Endothelial cell of umbilical vein (primary cell): ENCODE measurements around the gene CDHR5. TPM values are rescaled to one million over a fixed set of nuclear protein-coding genes. Genes with fewer than 3 reads are reported as not detected.

ENCODE experiments used
- BruUV-seq: library from RNA; stranded (reverse); fragments of 400-500 nt; replicated peaks from 2 replicates; lab custom pipeline; 2021; lab: Mats Ljungman, UMichigan
- CTCF ChIA-PET: fragments of 300-600, 350-600 bp; sonication (Branson Sonifier 250); formaldehyde crosslinking; loops from one replicate; lab custom pipeline; 2021; ENCODE audit warnings: antibody characterized with exemption, inconsistent platforms; lab: Charles Lee
- POLR2A ChIA-PET: fragments of 300-600, 350-600 bp; sonication (Branson Sonifier 250); formaldehyde crosslinking; loops from one replicate; lab custom pipeline; 2021; ENCODE audit warnings: antibody characterized with exemption, inconsistent platforms; lab: Charles Lee
- DNase-seq: peaks from one replicate; pipeline ENCODE4 v3.0.0-alpha.2; 2011; ENCODE audit warnings: low read depth, low spot score
- FAIRE-seq: peaks from 2 replicates; lab custom pipeline; 2011; peaks lifted over from hg19 to GRCh38; lab: Jason Lieb, UNC
- H2AFZ ChIP-seq: 2 replicates; pipeline ENCODE4 v1.6.0; 2012; ENCODE audit warnings: low read depth, low read length, control low read depth, inconsistent platforms
- H3K27ac ChIP-seq: 2 replicates; pipeline ENCODE4 v1.5.1; 2011; ENCODE audit warnings: low read depth, mild to moderate bottlenecking, control low read depth, low read length, moderate library complexity; ENCODE audit not compliant: insufficient read depth
- H3K27me3 ChIP-seq, 2 experiments: 2 replicates each; pipeline versions ENCODE4 v1.6.0 to v1.6.1; 2011; ENCODE audit warnings: low read length in 2 of 2, mixed read lengths in 1 of 2; ENCODE audit not compliant: control insufficient read depth in 2 of 2, insufficient read depth in 2 of 2
- H3K36me3 ChIP-seq, 2 experiments: 2 replicates in 1 of 2; 3 replicates in 1 of 2; pipeline ENCODE4 v1.5.1; 2011; ENCODE audit warnings: low read length in 2 of 2, mild to moderate bottlenecking in 1 of 2, moderate library complexity in 1 of 2; ENCODE audit not compliant: control insufficient read depth in 2 of 2, insufficient read depth in 2 of 2; ENCODE audit errors: extremely low read depth in 1 of 2
- H3K4me1 ChIP-seq: 3 replicates; pipeline ENCODE4 v1.5.1; 2011; ENCODE audit warnings: mild to moderate bottlenecking, low read length; ENCODE audit not compliant: control insufficient read depth, insufficient read depth; ENCODE audit errors: extremely low read depth
- H3K4me2 ChIP-seq: 2 replicates; pipeline ENCODE4 v1.6.1; 2011; ENCODE audit warnings: low read length, control low read depth, mixed read lengths; ENCODE audit not compliant: insufficient read depth
- H3K4me3 ChIP-seq, 3 experiments: fragments of 200-600 bp in 1 of 3; sonication (generic), shearing (Covaris generic) in 1 of 3; replicated peaks in 1 of 3; 2 replicates each; pipeline ENCODE4 v1.5.1; 2011 to 2016; ENCODE audit warnings: control low read depth in 3 of 3, low read length in 3 of 3, mild to moderate bottlenecking in 2 of 3, inconsistent platforms in 1 of 3, low read depth in 1 of 3, moderate library complexity in 1 of 3; ENCODE audit not compliant: insufficient read depth in 1 of 3
- H3K79me2 ChIP-seq: 2 replicates; pipeline ENCODE4 v1.6.0; 2012; ENCODE audit warnings: low read length, inconsistent platforms; ENCODE audit not compliant: control insufficient read depth, insufficient read depth
- H3K9ac ChIP-seq: replicated peaks from 2 replicates; pipeline ENCODE3; 2011; ENCODE audit warnings: low read length, control low read depth; ENCODE audit not compliant: insufficient read depth; ENCODE audit errors: extremely low read depth
- H3K9me1 ChIP-seq: replicated peaks from 3 replicates; pipeline ENCODE4 v1.6.0; 2011; ENCODE audit warnings: mild to moderate bottlenecking, low read length; ENCODE audit not compliant: control insufficient read depth, insufficient read depth; ENCODE audit errors: extremely low read depth
- H3K9me3 ChIP-seq: replicated peaks from 2 replicates; pipeline ENCODE4 v1.5.1; 2012; ENCODE audit warnings: low read length, inconsistent platforms; ENCODE audit not compliant: control insufficient read depth, insufficient read depth
- H4K20me1 ChIP-seq: replicated peaks from 2 replicates; pipeline ENCODE3; 2011; ENCODE audit warnings: mild to moderate bottlenecking, low read length; ENCODE audit not compliant: control insufficient read depth, insufficient read depth; ENCODE audit errors: extremely low read depth
- EZH2 ChIP-seq: IDR thresholded peaks from 2 replicates; pipeline ENCODE4 v1.6.1; 2012; ENCODE audit warnings: borderline replicate concordance, low read depth, mild to moderate bottlenecking, moderate library complexity, low read length, inconsistent platforms; ENCODE audit not compliant: severe bottlenecking
- FOS ChIP-seq: IDR thresholded peaks from 2 replicates; pipeline ENCODE4 v1.6.1; 2011; ENCODE audit warnings: mild to moderate bottlenecking, low read length, moderate library complexity, borderline replicate concordance; ENCODE audit not compliant: insufficient read depth
- GATA2 ChIP-seq: IDR thresholded peaks from 2 replicates; pipeline ENCODE4 v1.7.0; 2011; ENCODE audit warnings: low read depth, mild to moderate bottlenecking, moderate library complexity, mixed read lengths, low read length; ENCODE audit not compliant: insufficient read length, insufficient read depth
- JUN ChIP-seq: IDR thresholded peaks from 2 replicates; pipeline ENCODE4 v1.6.1; 2011; ENCODE audit warnings: borderline replicate concordance, low read depth; ENCODE audit not compliant: insufficient read length, insufficient read depth
- MYC ChIP-seq: IDR thresholded peaks from one replicate; pipeline ENCODE4 v1.6.1; 2011; ENCODE audit warnings: mild to moderate bottlenecking, low read depth, low read length
- POLR2A ChIP-seq: IDR thresholded peaks from 2 replicates; pipeline ENCODE4 v1.6.1; 2012; ENCODE audit warnings: low read depth, mild to moderate bottlenecking, control low read depth, low read length
- POLR2AphosphoS5 ChIP-seq: IDR thresholded peaks from 2 replicates; pipeline ENCODE4 v1.6.1; 2012; ENCODE audit warnings: low read depth, mild to moderate bottlenecking, control low read depth, low read length, moderate library complexity; ENCODE audit not compliant: insufficient read depth
- dilution Hi-C: fragments of 300-500 bp; cut with MboI; formaldehyde crosslinking; loops from one replicate; pipeline ENCODE4 v1.15.0; 2019; ENCODE audit warnings: low sequenced_read_pairs; ENCODE audit not compliant: extremely low pct_ligation_motif_present
- intact Hi-C: fragments of 100-400 bp; cut with micrococcal nuclease; formaldehyde crosslinking; loops from one replicate; pipeline ENCODE4 v1.10.0; 2022
- polyA plus RNA-seq, 4 experiments: library from polyadenylated mRNA; depleted of rRNA in 3 of 4; stranded (reverse) in 3 of 4; unstranded in 1 of 4; fragments of >200 nt; gene quantifications; 2 replicates each; pipeline versions ENCODE4 v1.2.1 to v1.2.3, GENCODE V29; 2011 to 2012; ENCODE audit warnings: missing spikeins in 1 of 4
- total RNA-seq: library from RNA; stranded (reverse); gene quantifications from 2 replicates; pipeline ENCODE4 v1.2.3, GENCODE V29; 2021
- TF ChIP-seq, protein P1 (sequence below), 2 donors: IDR thresholded peaks; 1 replicate in 1 of 2; 2 replicates in 1 of 2; pipeline ENCODE4 v1.5.1; 2011; ENCODE audit warnings: low read length in 2 of 2, mild to moderate bottlenecking in 2 of 2, moderate library complexity in 2 of 2, control low read depth in 1 of 2, inconsistent platforms in 1 of 2, low read depth in 1 of 2; ENCODE audit not compliant: insufficient read depth in 1 of 2; ENCODE audit errors: extremely low read depth in 1 of 2
- TF ChIP-seq, protein P2 (sequence below): IDR thresholded peaks from 2 replicates; pipeline ENCODE4 v1.6.1; 2011; ENCODE audit not compliant: insufficient read depth, insufficient read length

The CDHR5 gene
- total and polyA plus RNA-seq, 2 donors (not counting 3 experiments of a cell fraction or from before 2014, with no cell fraction given), result not detected

DNA sequence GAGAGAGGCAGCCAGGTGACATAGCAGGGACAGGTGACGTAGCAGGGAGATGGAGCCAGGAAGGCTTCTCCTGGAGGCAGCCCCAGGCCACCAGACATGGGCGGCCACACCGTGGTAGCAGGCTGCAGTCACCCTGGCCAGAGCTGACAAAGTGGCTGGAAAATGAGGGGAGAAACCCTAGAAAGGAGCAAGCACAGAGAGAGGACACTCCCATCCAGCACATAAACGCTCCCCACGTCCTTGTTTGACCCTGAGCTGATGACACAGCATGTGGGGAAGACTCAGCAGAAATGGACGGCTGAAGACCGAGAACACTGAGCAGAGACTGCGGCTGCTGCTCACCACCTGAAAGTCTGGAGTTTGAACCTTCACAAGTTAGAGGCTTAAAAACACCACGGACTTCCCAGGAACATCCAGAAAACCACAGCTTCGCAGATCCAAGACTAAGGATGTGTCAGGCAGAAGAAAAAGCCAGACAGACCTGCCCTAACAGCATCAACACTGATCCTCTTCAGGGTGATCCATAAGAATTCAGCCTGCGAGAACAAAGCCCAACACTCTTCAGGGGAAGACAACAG is 41.0 kb upstream of the CDHR5 start:
- Histone ChIP-seq H2AFZ (no peak overlapping the region), H3K79me2 (no peaks in the 10 kb centered on the region)
- no peak for DNase-seq

More for the DNA sequence above, 41.0 kb upstream of the CDHR5 start:
- no peak overlapping the region for H3K9ac ChIP-seq
- TF ChIP-seq FOS, result no peak
- TF ChIP-seq JUN, result no peak
- TF ChIP-seq, protein P1, sequence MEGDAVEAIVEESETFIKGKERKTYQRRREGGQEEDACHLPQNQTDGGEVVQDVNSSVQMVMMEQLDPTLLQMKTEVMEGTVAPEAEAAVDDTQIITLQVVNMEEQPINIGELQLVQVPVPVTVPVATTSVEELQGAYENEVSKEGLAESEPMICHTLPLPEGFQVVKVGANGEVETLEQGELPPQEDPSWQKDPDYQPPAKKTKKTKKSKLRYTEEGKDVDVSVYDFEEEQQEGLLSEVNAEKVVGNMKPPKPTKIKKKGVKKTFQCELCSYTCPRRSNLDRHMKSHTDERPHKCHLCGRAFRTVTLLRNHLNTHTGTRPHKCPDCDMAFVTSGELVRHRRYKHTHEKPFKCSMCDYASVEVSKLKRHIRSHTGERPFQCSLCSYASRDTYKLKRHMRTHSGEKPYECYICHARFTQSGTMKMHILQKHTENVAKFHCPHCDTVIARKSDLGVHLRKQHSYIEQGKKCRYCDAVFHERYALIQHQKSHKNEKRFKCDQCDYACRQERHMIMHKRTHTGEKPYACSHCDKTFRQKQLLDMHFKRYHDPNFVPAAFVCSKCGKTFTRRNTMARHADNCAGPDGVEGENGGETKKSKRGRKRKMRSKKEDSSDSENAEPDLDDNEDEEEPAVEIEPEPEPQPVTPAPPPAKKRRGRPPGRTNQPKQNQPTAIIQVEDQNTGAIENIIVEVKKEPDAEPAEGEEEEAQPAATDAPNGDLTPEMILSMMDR (IDR thresholded peaks at IDR 0.05; ENCODE audit: extremely low read depth in 1 of 2, insufficient read depth in 1 of 2, low read depth in 1 of 2, low read length in 2 of 2), result no peak
- no peak for TF ChIP-seq EZH2
- no peak for TF ChIP-seq MYC
- no peak for TF ChIP-seq POLR2AphosphoS5
- no peak for TF ChIP-seq POLR2A
- TF ChIP-seq GATA2, result no peak
- TF ChIP-seq, protein P2, sequence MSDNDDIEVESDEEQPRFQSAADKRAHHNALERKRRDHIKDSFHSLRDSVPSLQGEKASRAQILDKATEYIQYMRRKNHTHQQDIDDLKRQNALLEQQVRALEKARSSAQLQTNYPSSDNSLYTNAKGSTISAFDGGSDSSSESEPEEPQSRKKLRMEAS, result no peak
- ChIA-PET CTCF (interaction anchor here (1.0 to 1.6 kb wide), 3 partner anchors 8 to 57 kb away, joined by 3 to 4 read pairs (median 4); partner anchors contain the start of gene TMEM80), POLR2A (no interaction called here)
- no peaks in the 10 kb centered on the region for H3K4me1 ChIP-seq
- no TSS peak for BruUV-seq
- peaks cover 2 to 15% of the 10 kb centered on the region in 2 experiments for H3K36me3 ChIP-seq
- H3K9me3 ChIP-seq, result no peaks in the 10 kb centered on the region
- H3K4me2 ChIP-seq, result no peak overlapping the region
- intact Hi-C loops (no loop called here), dilution Hi-C loops (no loop called here)
- no peaks in the 10 kb centered on the region for H3K27me3 ChIP-seq
- H3K27ac ChIP-seq, result no peak overlapping the region
- H4K20me1 ChIP-seq, result no peaks in the 10 kb centered on the region
- H3K9me1 ChIP-seq, result no peaks in the 10 kb centered on the region
- no peak overlapping the region for H3K4me3 ChIP-seq
- FAIRE-seq, result no peak
